OCI-LY7 (cell line): ENCODE measurements around the gene CNTN5.

ENCODE experiments used
- EZH2phosphoT487 ChIP-seq: fragments of 200-600 bp; sonication (generic); IDR thresholded peaks from 2 replicates; pipeline ENCODE4 v1.6.1; 2018; ENCODE audit warnings: low read depth, borderline replicate concordance, mild to moderate bottlenecking, mixed run types, antibody characterized with exemption, low read length, moderate library complexity, mixed read lengths
- TF ChIP-seq, protein P1 (sequence below): fragments of 200-600 bp; sonication (generic); conservative IDR thresholded peaks from 2 replicates; pipeline ENCODE4 v1.5.1; 2014; ENCODE audit warnings: mild to moderate bottlenecking, antibody characterized with exemption, low read length, moderate library complexity, mixed read lengths

DNA sequence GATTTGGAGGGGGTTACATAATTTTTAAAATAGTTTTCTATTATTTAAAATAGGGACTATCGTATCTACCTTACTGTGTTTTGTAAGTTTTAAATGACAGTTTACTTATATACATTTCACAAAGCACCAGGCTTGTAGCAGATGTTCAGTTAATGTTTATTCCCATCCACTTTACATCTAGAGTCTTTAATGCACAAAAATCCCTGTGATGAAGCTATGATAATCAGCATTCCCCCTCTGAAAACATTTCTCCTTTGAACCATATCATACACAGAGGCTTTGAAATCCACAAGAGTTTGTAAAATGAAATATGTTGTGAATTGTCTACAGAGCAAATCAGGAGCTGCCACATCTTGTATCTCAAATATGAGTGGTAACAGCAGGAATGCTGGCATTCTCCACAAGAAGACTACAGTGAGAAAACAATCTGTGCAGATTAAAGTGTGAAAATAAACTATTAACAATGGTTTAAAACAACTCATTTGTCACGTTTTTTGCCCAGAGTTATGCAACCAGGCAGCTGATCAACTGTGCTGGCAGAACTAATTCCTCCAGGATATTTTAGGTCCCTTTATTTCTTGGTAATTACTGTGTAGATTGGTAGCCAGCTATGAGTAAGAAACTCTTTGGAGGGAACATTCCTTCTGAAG is 967.2 kb downstream of the CNTN5 start:
- TF ChIP-seq, protein P1, sequence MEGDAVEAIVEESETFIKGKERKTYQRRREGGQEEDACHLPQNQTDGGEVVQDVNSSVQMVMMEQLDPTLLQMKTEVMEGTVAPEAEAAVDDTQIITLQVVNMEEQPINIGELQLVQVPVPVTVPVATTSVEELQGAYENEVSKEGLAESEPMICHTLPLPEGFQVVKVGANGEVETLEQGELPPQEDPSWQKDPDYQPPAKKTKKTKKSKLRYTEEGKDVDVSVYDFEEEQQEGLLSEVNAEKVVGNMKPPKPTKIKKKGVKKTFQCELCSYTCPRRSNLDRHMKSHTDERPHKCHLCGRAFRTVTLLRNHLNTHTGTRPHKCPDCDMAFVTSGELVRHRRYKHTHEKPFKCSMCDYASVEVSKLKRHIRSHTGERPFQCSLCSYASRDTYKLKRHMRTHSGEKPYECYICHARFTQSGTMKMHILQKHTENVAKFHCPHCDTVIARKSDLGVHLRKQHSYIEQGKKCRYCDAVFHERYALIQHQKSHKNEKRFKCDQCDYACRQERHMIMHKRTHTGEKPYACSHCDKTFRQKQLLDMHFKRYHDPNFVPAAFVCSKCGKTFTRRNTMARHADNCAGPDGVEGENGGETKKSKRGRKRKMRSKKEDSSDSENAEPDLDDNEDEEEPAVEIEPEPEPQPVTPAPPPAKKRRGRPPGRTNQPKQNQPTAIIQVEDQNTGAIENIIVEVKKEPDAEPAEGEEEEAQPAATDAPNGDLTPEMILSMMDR, result no peak
- no peak for TF ChIP-seq EZH2phosphoT487
